ENCODE results near the gene AP1B1. TPM values are rescaled to one million over a fixed set of nuclear protein-coding genes. Genes with fewer than 3 reads are reported as not detected.

AP1B1 gene
- total and polyA plus RNA-seq, 2 donors: 40.0 to 41.9 TPM

DNA sequence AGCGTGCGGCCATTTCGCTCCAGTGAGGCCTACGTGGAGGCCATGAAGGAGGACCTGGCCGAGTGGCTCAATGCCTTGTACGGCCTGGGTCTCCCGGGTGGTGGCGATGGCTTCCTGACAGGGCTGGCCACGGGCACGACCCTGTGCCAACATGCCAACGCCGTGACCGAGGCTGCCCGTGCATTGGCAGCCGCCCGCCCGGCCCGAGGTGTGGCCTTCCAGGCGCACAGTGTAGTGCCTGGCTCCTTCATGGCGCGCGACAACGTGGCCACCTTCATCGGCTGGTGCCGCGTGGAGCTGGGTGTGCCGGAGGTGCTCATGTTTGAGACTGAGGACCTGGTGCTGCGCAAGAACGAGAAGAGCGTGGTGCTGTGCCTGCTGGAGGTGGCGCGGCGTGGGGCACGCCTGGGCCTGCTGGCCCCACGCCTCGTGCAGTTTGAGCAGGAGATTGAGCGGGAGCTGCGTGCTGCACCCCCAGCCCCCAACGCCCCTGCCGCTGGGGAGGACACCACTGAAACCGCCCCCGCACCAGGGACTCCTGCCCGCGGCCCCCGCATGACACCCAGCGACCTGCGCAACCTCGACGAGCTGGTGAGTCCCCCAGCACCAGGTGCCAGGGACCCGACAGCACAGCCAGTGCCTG, 80.1 kb downstream of the AP1B1 start:
- H3K4me1 ChIP-seq (ENCODE audit: insufficient read depth): no peaks in the 10 kb centered on the region
- H3K27ac ChIP-seq (ENCODE audit: low read depth): peak overlapping the region; percentile 25
- no peak for DNase-seq (ENCODE audit: extremely low spot score)
- H3K4me3 ChIP-seq (ENCODE audit: low read depth, low read length): no peak overlapping the region
- no peaks in the 10 kb centered on the region for H3K36me3 ChIP-seq (ENCODE audit: insufficient read depth)
- WGBS: 76% methylated on average over 50 of the region's 50 CpGs

DNA sequence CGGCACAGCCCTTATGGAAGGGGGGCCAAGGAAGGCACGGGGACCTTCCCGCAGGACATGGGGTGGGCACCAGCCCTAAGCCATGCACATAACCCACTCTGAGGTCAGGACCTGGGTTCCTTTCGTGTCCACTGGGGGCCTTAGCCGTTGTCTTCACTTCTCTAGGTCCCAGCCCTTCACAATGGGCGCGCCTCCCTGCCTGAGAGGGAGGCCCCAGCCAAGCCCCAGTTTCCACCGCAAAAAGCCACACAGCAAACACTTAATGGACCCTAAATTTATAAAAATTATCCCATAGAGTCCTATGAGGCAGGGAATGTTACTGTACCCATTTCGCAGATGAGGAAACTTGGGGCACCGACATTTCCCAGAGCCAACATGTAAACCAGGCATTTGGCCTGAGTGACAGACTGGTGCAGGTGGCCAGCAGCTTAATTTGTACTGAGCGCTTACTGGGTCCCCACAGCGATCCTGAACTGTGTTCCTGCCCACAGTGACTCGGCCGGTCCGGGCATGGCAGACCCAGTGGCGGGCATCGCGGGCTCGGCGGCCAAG, 80.7 kb downstream of the AP1B1 start:
- Histone ChIP-seq H3K36me3 (ENCODE audit: insufficient read depth) (no peaks in the 10 kb centered on the region), H3K4me1 (ENCODE audit: insufficient read depth) (no peaks in the 10 kb centered on the region), H3K27ac (ENCODE audit: low read depth) (no peak overlapping the region), H3K4me3 (ENCODE audit: low read depth, low read length) (peak overlapping the region; percentile 90)
- no peak for DNase-seq (ENCODE audit: extremely low spot score)
- WGBS: 66% methylated on average over 20 of the region's 20 CpGs

DNA sequence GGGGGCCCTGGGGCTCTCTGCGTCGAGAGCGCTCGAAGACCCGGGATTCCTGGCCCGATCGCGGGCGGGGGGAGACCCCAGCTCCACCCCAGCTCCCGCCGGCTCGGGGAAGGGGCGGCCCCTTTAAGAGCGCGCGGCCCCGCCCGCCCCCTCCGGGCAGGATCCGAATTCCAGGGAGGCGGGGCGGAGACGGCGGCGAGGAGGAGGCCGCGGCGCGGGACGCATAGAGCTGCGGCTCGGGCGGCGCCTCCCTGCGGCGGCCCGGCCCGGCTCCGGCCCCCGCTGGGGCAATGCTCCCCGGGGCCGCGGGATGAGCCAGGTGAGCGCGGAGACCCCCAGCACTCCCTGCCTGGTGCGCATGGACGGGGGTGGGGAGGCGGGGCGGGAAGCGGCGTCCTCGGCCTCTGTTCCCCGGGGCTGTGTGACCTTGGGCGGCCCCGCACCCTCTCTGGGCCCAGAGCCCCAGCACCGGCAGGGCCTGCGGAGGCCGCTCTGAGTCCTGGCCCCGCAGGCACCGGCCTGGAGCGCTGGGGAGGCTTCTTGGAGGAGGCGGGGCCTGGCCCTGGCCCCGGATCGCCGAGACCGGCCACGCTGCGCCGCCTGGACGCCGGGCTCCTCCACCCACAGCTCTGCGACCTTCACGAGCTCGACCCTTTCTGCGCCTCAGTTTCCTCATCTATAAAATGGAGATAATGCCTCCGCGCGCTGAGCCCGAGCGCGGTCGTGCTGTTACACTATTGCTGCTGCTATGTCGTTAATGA, 81.4 kb downstream of the AP1B1 start:
- Histone ChIP-seq H3K4me1 (ENCODE audit: insufficient read depth) (no peaks in the 10 kb centered on the region), H3K36me3 (ENCODE audit: insufficient read depth) (no peaks in the 10 kb centered on the region), H3K27ac (ENCODE audit: low read depth) (peak overlapping the region; percentile 18), H3K4me3 (ENCODE audit: low read depth, low read length) (peak overlapping the region; percentile 90)
- no peak for DNase-seq (ENCODE audit: extremely low spot score)
- 2% methylated on average over 83 of the region's 83 CpGs for WGBS

DNA sequence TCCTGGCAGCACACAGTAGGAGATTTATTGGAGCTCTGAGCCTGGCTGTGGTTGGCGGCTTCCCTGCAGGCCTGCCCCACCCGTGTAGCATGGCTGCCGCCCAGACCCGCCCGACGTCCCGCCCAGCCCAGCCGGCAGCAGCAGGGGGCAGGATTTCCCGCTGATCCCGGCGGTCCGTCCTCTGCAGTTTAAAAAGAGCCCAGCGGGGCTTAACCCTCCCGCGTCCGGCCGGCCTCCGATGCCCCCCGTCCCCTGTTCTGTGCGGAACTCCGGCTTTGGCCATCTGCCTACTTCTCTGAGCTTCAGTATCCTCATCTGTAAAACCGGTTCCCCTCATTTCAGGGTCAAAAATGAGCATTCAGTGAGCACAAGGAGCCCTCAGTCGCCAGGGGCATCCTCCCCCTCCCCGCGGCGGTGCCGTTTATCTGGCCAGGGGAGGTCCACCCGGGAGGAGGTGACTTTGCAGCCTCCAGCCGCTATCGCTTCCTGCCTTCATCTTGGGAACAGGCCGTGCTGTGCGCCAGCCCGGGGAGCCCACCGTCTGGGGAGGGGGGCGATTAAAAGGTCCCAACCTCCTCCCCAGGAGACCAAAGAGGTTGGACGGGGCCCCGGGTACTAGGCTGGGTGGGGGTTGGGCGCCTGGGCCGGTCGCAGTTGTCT, 82.1 kb downstream of the AP1B1 start, which contains the start of gene GAS2L1:
Gene GAS2L1, plus strand, starts transcription at position 476 of the 660 bp plus-strand sequence. CDS start 1,456 bp downstream, outside the sequence.
- Histone ChIP-seq H3K36me3 (ENCODE audit: insufficient read depth) (no peaks in the 10 kb centered on the region), H3K27ac (ENCODE audit: low read depth) (peak within 1 kb of the TSS; percentile 18), H3K4me1 (ENCODE audit: insufficient read depth) (no peaks in the 10 kb centered on the region), H3K4me3 (ENCODE audit: low read depth, low read length) (peak within 1 kb of the TSS; percentile 90)
- WGBS: under 1% methylated on average over 40 of the region's 40 CpGs
- peak; percentile 46 for DNase-seq (ENCODE audit: extremely low spot score)

DNA sequence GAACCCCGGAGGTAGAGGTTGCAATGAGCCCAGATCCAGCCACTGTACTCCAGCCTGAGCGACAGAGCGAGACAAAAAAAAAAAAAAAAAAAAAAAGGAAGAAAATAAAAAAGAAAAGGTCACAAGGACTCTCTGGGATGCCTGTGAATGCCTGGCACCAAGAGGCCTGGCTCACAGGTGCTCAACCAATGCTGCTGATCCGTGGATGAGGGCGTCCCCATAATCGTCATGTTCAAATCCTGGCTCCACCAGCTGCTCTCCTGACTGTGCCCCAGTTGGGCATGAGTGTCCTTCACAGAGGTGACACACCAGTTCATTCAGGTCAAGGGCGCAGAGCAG, 82.6 kb downstream of the AP1B1 start:
- H3K27ac ChIP-seq (ENCODE audit: low read depth): no peak overlapping the region

DNA sequence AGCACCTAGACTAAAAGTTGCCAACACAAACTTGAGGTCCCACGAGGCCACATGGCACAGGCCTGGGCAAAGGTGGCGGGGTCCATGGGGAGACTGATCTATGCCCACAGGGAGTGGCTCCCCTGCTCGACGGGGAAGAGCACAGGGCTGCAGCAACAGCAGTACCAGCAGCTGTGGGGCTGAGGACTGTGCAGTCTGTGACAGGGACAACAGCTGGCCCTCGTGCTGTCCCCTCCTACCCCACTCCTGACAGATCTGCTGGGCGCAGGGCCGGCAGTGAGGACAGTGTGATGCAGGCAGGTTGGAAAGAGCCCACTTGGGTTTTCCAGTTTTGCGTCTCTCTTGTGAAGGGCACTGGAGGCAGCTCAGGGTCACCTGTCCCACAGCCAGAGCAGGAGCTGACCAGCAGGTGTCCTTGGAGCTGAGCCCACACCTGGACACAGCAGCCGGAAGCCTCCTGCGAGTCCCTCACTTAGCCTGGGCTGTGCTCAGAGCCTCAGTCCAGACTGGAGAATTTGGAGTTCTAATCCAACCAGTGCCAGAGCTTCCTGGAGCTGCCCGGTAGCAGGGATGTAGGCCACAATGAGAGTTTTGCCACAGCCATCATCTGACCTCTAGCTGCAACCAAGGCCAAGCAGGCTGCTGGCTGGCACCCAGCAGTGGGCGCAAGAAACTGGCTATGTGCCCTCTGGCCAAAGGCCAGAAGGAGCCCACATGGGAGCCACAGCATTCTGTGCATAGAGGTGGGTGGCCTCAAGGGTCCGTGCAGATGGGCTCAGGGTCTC, 85.5 kb downstream of the AP1B1 start:
- WGBS: 61% methylated on average over 13 of the region's 13 CpGs
- DNase-seq (ENCODE audit: extremely low spot score): no peak
- H3K4me1 ChIP-seq (ENCODE audit: insufficient read depth): no peaks in the 10 kb centered on the region
- H3K4me3 ChIP-seq (ENCODE audit: low read depth, low read length): no peak overlapping the region
- H3K27ac ChIP-seq (ENCODE audit: low read depth): no peak overlapping the region
- H3K36me3 ChIP-seq (ENCODE audit: insufficient read depth): peaks cover 7% of the 10 kb centered on the region

More for the DNA sequence above, 82.6 kb downstream of the AP1B1 start:
- H3K36me3 ChIP-seq (ENCODE audit: insufficient read depth): no peaks in the 10 kb centered on the region
- H3K4me3 ChIP-seq (ENCODE audit: low read depth, low read length): no peak overlapping the region
- 48% methylated on average over 7 of the region's 7 CpGs for WGBS
- DNase-seq (ENCODE audit: extremely low spot score): no peak
- no peaks in the 10 kb centered on the region for H3K4me1 ChIP-seq (ENCODE audit: insufficient read depth)

DNA sequence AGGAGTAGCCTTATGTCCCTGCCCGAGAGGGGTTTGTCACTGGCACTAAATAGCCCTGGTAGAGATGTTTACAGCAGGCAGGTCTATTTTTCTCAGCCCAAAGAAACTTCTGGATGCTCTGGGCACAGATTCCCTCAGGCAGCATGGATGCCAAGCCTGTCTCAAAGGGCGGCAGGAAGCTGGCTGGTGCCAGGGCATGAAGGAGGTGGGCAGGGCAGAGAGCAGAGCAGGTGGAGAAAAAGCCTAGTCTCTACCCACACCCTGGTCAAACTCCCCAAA, 86.0 kb downstream of the AP1B1 start:
- 72% methylated on average over 2 of the region's 2 CpGs for WGBS
- no peaks in the 10 kb centered on the region for H3K4me1 ChIP-seq (ENCODE audit: insufficient read depth)
- H3K36me3 ChIP-seq (ENCODE audit: insufficient read depth): peaks cover 9% of the 10 kb centered on the region
- DNase-seq (ENCODE audit: extremely low spot score): no peak
- no peak overlapping the region for H3K4me3 ChIP-seq (ENCODE audit: low read depth, low read length)
- H3K27ac ChIP-seq (ENCODE audit: low read depth): no peak overlapping the region

DNA sequence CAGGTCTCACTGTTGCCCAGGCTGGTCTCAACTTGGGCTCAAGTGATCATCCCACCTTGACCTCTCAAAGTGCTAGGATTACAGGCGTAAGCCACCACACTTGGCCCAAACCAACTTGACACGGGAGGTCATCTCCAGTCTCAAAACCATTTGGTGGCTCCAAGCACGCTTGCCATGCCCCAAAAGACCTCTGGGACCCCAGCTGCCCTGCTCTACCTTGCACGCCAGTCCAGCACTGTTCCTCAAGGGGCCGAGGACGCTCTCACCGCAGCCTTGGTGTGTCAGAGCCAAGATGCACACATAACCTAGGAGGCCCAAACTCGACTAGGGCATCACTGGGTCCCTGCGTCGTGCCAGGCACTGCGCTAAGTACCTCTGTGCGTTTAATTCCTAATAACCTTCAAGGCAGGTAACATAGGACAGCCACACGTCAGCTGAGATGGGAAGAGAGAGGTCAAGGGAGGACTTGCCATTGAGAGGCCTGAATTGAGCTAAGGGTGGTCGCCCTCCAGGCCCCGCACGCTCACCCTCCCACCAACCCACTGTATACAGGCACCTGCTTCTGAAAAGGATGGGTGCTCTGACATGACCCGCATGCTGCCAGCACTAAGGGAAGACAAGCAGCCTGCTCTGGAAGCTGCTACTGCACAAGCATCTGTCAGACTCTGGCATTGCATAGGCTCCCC, 86.5 kb downstream of the AP1B1 start:
- 89% methylated on average over 17 of the region's 17 CpGs for WGBS
- DNase-seq (ENCODE audit: extremely low spot score): no peak
- H3K4me1 ChIP-seq (ENCODE audit: insufficient read depth): no peaks in the 10 kb centered on the region
- no peak overlapping the region for H3K27ac ChIP-seq (ENCODE audit: low read depth)
- H3K36me3 ChIP-seq (ENCODE audit: insufficient read depth): peaks cover 9% of the 10 kb centered on the region
- H3K4me3 ChIP-seq (ENCODE audit: low read depth, low read length): no peak overlapping the region

DNA sequence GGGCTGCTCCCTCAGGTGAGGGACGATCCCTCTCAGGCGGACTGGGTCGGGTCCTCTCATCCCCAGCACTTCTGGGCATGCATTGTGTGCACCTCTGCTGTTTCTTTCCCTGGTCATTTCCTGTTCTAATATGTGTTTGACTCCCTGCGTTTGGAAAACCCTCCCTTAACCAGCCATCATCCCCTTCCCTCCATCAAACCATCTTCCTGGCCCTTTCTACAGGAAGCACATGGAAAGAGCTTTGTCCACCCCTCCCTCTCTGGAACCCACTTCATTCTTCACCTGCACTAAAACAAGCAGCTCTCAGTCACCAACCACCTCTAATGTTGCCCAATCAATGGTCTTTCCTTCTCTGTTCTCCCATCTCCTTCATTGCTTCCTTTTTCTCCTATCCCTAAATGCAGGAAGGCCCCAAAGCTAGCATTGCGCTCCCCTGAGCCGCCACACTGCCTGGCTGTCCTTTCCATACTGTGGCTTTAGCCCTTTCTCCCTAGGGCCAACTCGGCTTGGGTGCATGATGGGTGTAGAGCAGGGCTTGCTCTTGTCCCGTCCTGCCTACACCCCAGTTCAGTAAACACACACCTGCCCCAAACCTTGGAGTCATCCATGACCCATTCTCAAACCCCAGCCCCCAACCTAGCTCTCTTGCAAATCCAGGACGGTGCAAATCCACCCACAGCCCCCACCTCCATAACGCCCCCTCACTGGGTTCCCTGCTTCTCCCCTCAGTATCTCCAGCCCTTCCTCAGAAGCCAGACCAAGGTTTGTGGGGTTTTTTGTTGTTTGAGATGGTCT, 87.4 kb downstream of the AP1B1 start:
- no peak overlapping the region for H3K27ac ChIP-seq (ENCODE audit: low read depth)
- H3K4me3 ChIP-seq (ENCODE audit: low read depth, low read length): no peak overlapping the region
- WGBS: 70% methylated on average over 10 of the region's 10 CpGs
- H3K36me3 ChIP-seq (ENCODE audit: insufficient read depth): peaks cover 9% of the 10 kb centered on the region
- DNase-seq (ENCODE audit: extremely low spot score): no peak
- H3K4me1 ChIP-seq (ENCODE audit: insufficient read depth): no peaks in the 10 kb centered on the region

DNA sequence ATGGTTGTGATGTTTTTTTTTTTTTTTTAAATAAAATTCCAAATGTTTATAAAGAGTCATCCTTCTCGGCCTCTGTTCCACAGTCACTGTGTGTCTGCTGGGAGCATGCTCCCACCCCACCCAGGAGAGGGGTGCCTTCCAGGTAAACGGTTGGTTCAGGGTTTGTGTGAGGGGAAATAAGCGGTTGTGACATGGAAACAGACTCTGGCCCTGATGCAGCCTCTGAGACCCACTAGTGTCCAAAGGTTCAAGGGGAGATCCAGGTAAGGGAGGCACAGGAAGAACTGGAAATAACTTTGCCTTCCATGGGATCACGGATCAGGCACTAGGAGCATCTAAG, 87.9 kb downstream of the AP1B1 start:
- WGBS: 57% methylated on average over 4 of the region's 4 CpGs
- DNase-seq (ENCODE audit: extremely low spot score): no peak
- Histone ChIP-seq H3K4me1 (ENCODE audit: insufficient read depth) (no peaks in the 10 kb centered on the region), H3K27ac (ENCODE audit: low read depth) (no peak overlapping the region), H3K4me3 (ENCODE audit: low read depth, low read length) (no peak overlapping the region), H3K36me3 (ENCODE audit: insufficient read depth) (peaks cover 9% of the 10 kb centered on the region)

DNA sequence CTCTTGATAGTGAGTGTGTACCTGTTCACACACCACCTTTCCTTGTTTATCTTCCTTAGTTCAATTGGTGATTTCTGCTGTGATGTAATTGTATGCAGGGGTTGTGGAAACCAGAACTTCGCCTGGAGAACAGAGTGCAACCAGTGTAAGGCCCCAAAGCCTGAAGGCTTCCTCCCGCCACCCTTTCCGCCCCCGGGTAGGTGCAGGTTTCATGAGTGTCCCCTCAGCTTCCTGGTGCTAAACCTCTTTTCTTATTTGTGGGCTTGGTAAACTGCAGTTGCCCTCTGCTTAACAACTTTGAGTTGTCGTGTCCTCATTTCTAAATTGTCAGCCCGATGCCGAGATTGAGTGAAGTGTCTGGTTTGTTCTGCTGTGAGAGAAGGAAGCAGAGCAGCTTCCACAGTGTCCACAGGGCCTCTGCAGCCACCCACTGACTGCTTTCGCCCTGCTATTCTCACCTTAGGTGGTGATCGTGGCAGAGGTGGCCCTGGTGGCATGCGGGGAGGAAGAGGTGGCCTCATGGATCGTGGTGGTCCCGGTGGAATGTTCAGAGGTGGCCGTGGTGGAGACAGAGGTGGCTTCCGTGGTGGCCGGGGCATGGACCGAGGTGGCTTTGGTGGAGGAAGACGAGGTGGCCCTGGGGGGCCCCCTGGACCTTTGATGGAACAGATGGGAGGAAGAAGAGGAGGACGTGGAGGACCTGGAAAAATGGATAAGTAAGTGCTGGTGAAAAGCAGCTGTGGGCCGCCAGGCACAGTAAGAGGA, 89.1 kb downstream of the AP1B1 start:
- DNase-seq (ENCODE audit: extremely low spot score): no peak
- Histone ChIP-seq H3K36me3 (ENCODE audit: insufficient read depth) (peaks cover 9% of the 10 kb centered on the region), H3K4me3 (ENCODE audit: low read depth, low read length) (no peak overlapping the region), H3K4me1 (ENCODE audit: insufficient read depth) (no peaks in the 10 kb centered on the region), H3K27ac (ENCODE audit: low read depth) (no peak overlapping the region)
- 86% methylated on average over 19 of the region's 19 CpGs for WGBS

DNA sequence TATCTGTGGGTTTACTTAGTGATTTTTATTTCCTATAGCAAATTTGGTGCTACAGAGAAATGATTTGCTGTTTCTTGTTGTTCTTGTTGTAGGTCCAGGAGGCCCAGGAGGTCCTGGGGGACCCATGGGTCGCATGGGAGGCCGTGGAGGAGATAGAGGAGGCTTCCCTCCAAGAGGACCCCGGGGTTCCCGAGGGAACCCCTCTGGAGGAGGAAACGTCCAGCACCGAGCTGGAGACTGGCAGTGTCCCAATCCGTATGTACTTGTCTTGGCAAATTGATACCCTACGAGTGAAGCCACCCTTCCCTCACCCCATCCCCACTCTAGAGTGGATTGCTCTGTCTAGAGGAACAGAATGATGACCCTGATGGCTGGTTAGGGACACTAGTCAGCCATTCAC, 89.7 kb downstream of the AP1B1 start:
- Histone ChIP-seq H3K27ac (ENCODE audit: low read depth) (no peak overlapping the region), H3K4me1 (ENCODE audit: insufficient read depth) (no peaks in the 10 kb centered on the region), H3K36me3 (ENCODE audit: insufficient read depth) (peaks cover 12% of the 10 kb centered on the region), H3K4me3 (ENCODE audit: low read depth, low read length) (no peak overlapping the region)
- no peak for DNase-seq (ENCODE audit: extremely low spot score)
- 80% methylated on average over 8 of the region's 8 CpGs for WGBS

Data from urinary bladder (tissue), 4 donors.